ENCODE measurements around the gene FGF10. TPM values are rescaled to one million over a fixed set of nuclear protein-coding genes. Genes with fewer than 3 reads are reported as not detected.

The FGF10 gene
- total and polyA plus RNA-seq, 4 donors = 1.3 to 37.3 (median 4.9) TPM

GRCh38 chr5:44300551-44300950 lies 88.7 kb downstream of the FGF10 start:
- peaks cover 0 to 13% (median 5%) of the 10 kb centered on the region in 4 donors for H3K36me3 ChIP-seq (ENCODE audit: control insufficient read depth in 4 of 4, insufficient read depth in 4 of 4, low read length in 4 of 4)
- no peaks in the 10 kb centered on the region for H3K27me3 ChIP-seq (ENCODE audit: control insufficient read depth in 3 of 3, insufficient read depth in 3 of 3, low read length in 2 of 3)
- H3K9ac ChIP-seq (ENCODE audit: insufficient read depth in 1 of 2, low read length in 2 of 2) = no peak overlapping the region
- ATAC-seq (ENCODE audit: insufficient read depth, low FRiP score) = no peak
- 88 to 93% methylated on average over 1 of the region's 1 CpG for whole genome bisulfite sequencing, 2 donors
- TF ChIP-seq CTCF (IDR thresholded peaks at IDR 0.05; ENCODE audit: control extremely low read depth, extremely low read depth) = no peak
- H3K9me3 ChIP-seq (ENCODE audit: control insufficient read depth in 4 of 4, insufficient read depth in 3 of 4, low read length in 3 of 4) = no peaks in the 10 kb centered on the region
- no peak overlapping the region for H3K4me3 ChIP-seq
- no peaks in the 10 kb centered on the region for H3K4me1 ChIP-seq (ENCODE audit: control insufficient read depth in 5 of 5, insufficient read depth in 5 of 5, low read length in 5 of 5)
- no peak for DNase-seq
- no peak overlapping the region for H3K27ac ChIP-seq (ENCODE audit: low read depth in 1 of 2, low read length in 1 of 2)

GRCh38 chr5:44299394-44299793 lies 89.8 kb downstream of the FGF10 start:
- Histone ChIP-seq H3K9me3 (ENCODE audit: control insufficient read depth in 4 of 4, insufficient read depth in 3 of 4, low read length in 3 of 4) (no peaks in the 10 kb centered on the region), H3K4me3 (no peak overlapping the region), H3K4me1 (ENCODE audit: control insufficient read depth in 5 of 5, insufficient read depth in 5 of 5, low read length in 5 of 5) (no peaks in the 10 kb centered on the region), H3K9ac (ENCODE audit: insufficient read depth in 1 of 2, low read length in 2 of 2) (no peak overlapping the region), H3K27me3 (ENCODE audit: control insufficient read depth in 3 of 3, insufficient read depth in 3 of 3, low read length in 2 of 3) (no peaks in the 10 kb centered on the region), H3K36me3 (ENCODE audit: control insufficient read depth in 4 of 4, insufficient read depth in 4 of 4, low read length in 4 of 4) (peaks cover 0 to 5% (median 2%) of the 10 kb centered on the region in 4 donors), H3K27ac (ENCODE audit: low read depth in 1 of 2, low read length in 1 of 2) (no peak overlapping the region)
- DNase-seq (no peak), ATAC-seq (ENCODE audit: insufficient read depth, low FRiP score) (no peak)
- WGBS, 2 donors = 79 to 88% methylated on average over 4 of the region's 4 CpGs
- TF ChIP-seq CTCF (IDR thresholded peaks at IDR 0.05; ENCODE audit: control extremely low read depth, extremely low read depth) = no peak

- Histone ChIP-seq H3K4me3 (no peak overlapping the region), H3K36me3 (ENCODE audit: control insufficient read depth in 4 of 4, insufficient read depth in 4 of 4, low read length in 4 of 4) (no peaks in the 10 kb centered on the region), H3K27ac (ENCODE audit: low read depth in 1 of 2, low read length in 1 of 2) (no peak overlapping the region), H3K9ac (ENCODE audit: insufficient read depth in 1 of 2, low read length in 2 of 2) (no peak overlapping the region), H3K4me1 (ENCODE audit: control insufficient read depth in 5 of 5, insufficient read depth in 5 of 5, low read length in 5 of 5) (no peaks in the 10 kb centered on the region), H3K9me3 (ENCODE audit: control insufficient read depth in 4 of 4, insufficient read depth in 3 of 4, low read length in 3 of 4) (peaks cover 0 to 2% (median 0%) of the 10 kb centered on the region in 4 donors), H3K27me3 (ENCODE audit: control insufficient read depth in 3 of 3, insufficient read depth in 3 of 3, low read length in 2 of 3) (no peaks in the 10 kb centered on the region)
- TF ChIP-seq CTCF (IDR thresholded peaks at IDR 0.05; ENCODE audit: control extremely low read depth, extremely low read depth) = no peak
- ATAC-seq (ENCODE audit: insufficient read depth, low FRiP score) (no peak), DNase-seq (peak in 1 of 3 donors; percentile 12)
- WGBS, 2 donors = 81 to 88% methylated on average over 2 of the region's 2 CpGs
These were observed 94.7 kb downstream of the FGF10 start for GRCh38 chr5:44294516-44294915.

GRCh38 chr5:44292736-44293135 lies 96.5 kb downstream of the FGF10 start:
- no peak for ATAC-seq (ENCODE audit: insufficient read depth, low FRiP score)
- H3K4me1 ChIP-seq (ENCODE audit: control insufficient read depth in 5 of 5, insufficient read depth in 5 of 5, low read length in 5 of 5) = no peaks in the 10 kb centered on the region
- 82 to 83% methylated on average over 2 of the region's 2 CpGs for WGBS, 2 donors
- DNase-seq = no peak
- no peak overlapping the region for H3K4me3 ChIP-seq
- TF ChIP-seq CTCF (IDR thresholded peaks at IDR 0.05; ENCODE audit: control extremely low read depth, extremely low read depth) = no peak
- no peaks in the 10 kb centered on the region for H3K27me3 ChIP-seq (ENCODE audit: control insufficient read depth in 3 of 3, insufficient read depth in 3 of 3, low read length in 2 of 3)
- no peaks in the 10 kb centered on the region for H3K36me3 ChIP-seq (ENCODE audit: control insufficient read depth in 4 of 4, insufficient read depth in 4 of 4, low read length in 4 of 4)
- H3K9me3 ChIP-seq (ENCODE audit: control insufficient read depth in 4 of 4, insufficient read depth in 3 of 4, low read length in 3 of 4) = peaks cover 0 to 5% (median 0%) of the 10 kb centered on the region in 4 donors
- no peak overlapping the region for H3K27ac ChIP-seq (ENCODE audit: low read depth in 1 of 2, low read length in 1 of 2)
- no peak overlapping the region for H3K9ac ChIP-seq (ENCODE audit: insufficient read depth in 1 of 2, low read length in 2 of 2)
